Fibroblast of mammary gland (primary cell): ENCODE results near the gene CPED1.
A peak's percentile ranks its signal among the peaks of the same experiment; 100 is the strongest.

Experiments
- DNase-seq: peaks from one replicate; pipeline ENCODE4 v3.0.0-alpha.2; 2010; ENCODE audit warnings: low read depth
- H3K4me3 ChIP-seq: 2 replicates; pipeline ENCODE4 v1.5.1; 2011; ENCODE audit warnings: low read depth, mild to moderate bottlenecking, low read length, moderate library complexity; ENCODE audit not compliant: control insufficient read depth
- TF ChIP-seq, protein P1 (sequence below): conservative IDR thresholded peaks from 2 replicates; pipeline ENCODE4 v1.5.1; 2011; ENCODE audit warnings: low read depth, low read length, inconsistent platforms; ENCODE audit not compliant: control insufficient read depth, insufficient read depth

The CPED1 gene

DNA sequence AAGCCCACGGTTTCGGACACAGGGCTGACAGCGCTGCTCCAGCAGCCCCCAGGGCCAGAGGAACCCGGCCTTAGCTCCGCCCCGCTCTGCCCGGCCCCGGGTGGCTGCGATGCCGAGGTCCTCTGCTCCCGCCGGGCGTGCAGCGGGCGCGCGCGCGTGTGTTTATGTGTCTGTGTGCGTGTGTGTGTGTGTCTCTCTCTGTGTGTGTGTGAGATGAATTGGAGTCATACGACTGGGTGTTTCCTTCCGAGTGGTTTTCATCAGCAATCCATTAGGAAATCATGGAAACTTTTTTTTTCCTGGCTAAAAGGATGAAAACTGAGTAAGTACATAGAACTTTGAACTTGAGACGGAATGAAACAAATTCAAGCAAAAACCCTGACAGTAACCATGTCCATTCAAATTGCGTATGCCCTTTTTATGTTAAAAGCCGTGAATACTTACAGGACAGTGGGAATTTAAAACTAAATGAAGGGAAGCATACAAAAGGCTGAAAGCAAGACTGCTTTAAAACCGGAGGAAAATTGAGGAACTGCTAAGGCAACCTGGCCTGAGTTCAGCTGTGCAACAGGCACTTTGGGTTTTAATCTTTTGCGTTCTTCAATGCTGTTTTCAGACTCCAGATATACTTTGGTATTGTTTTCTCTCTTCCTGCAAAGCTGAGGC is at the start of gene CPED1:
Gene CPED1, plus strand, starts transcription at position 121 of the 666 bp plus-strand sequence. CDS start 911 bp downstream, outside the sequence.
- DNase-seq = peak; percentile 88
- peak within 1 kb of the TSS; percentile 70 for H3K4me3 ChIP-seq

GRCh38 chr7:120939345-120939744 is 49.2 kb upstream of the CPED1 start:
- TF ChIP-seq, protein P1, sequence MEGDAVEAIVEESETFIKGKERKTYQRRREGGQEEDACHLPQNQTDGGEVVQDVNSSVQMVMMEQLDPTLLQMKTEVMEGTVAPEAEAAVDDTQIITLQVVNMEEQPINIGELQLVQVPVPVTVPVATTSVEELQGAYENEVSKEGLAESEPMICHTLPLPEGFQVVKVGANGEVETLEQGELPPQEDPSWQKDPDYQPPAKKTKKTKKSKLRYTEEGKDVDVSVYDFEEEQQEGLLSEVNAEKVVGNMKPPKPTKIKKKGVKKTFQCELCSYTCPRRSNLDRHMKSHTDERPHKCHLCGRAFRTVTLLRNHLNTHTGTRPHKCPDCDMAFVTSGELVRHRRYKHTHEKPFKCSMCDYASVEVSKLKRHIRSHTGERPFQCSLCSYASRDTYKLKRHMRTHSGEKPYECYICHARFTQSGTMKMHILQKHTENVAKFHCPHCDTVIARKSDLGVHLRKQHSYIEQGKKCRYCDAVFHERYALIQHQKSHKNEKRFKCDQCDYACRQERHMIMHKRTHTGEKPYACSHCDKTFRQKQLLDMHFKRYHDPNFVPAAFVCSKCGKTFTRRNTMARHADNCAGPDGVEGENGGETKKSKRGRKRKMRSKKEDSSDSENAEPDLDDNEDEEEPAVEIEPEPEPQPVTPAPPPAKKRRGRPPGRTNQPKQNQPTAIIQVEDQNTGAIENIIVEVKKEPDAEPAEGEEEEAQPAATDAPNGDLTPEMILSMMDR = no peak
- no peak overlapping the region for H3K4me3 ChIP-seq
- DNase-seq = no peak

More for the DNA sequence above, at the start of gene CPED1:
- TF ChIP-seq, protein P1 = no peak

DNA sequence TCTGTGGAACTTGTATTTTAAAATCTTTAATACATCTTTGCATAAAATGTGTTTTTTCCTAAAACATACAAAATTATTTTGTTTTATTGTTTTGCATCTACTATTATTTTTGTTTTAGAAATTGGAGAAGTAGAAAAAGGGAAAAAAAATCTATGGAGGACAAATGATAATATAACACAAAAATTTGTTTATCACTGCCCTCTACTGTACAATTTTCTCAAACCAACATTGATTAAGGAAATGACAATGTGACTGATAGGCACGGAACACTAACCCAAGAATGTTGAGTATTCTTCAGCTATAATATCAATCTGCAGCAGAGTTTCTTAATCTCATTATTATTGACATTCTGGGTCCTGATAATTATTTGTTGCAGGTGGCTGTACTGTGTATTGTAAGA is 47.4 kb upstream of the CPED1 start:
- TF ChIP-seq, protein P1 = peak; percentile 26

DNA sequence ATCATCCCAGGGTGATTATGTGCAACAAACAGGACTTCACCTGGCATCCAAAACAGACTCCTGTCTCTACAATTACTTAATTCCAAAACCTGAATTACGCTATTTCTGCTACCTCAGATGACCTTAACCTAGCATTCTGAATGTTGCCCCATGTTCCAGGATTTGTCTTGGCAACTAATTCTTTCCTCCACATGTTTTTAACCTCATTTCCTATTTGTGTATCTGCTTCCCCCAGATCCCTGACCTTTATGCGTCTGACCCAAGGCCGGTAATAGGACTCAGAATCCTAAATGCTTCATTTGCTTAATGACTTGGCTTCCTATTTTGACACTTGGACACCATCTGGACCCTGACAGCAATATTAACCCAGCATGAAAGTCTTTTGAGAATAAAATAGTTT is 46.7 kb upstream of the CPED1 start:
- DNase-seq = no peak
- TF ChIP-seq, protein P1 = no peak
- H3K4me3 ChIP-seq = no peak overlapping the region

More for the DNA sequence above, 47.4 kb upstream of the CPED1 start:
- no peak overlapping the region for H3K4me3 ChIP-seq
- peak; percentile 16 for DNase-seq

DNA sequence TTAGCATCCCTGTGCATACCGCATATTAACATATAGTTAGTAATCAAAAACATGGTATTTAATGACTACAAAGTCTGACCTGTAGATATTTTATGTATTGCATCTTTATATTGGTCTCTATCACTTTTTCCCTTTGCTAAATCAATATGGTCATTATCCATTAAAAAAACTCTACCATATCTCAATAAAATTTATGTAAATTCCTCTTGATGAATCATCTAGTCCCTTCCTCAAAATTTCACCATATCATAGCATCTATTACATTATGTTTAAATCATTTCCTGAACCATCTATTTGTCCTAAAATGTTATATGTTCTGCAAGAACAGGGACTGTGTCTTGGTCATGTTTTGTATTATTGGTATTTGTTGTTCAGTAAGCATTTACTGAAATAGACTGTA is 45.6 kb upstream of the CPED1 start:
- no peak overlapping the region for H3K4me3 ChIP-seq
- no peak for DNase-seq

DNA sequence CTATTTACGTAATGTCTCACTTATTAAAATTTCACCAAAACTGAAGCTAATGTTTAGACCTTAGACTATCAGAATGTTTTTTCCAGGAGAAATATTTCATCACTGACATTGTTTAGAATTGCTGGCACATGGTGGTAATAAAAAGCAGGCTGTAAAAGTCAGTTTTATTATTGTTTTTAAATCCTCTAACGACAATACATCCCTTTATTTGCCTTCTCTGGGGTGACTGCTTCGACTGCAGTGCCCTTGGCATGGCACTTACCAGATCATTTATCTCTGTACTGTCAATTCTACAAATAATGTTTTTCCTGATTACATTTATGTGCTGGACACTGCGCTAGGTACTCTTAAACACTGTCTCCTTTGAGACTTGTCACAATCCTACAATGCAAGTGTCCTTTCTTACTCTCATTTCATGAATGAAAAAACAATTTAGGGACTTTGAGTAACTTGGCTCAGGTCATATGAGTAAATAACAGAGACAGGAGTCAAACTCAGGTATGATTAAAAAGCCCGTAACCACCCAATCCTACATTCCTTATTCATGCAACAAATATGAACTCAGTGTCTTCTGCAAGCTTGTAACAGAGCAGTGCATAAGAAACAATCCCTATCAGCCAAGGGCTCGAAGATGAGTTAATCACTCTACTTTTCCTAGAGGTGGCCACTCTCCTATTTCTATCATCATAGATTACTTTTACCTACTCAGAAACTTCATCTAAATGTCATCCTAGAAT is 43.5 kb upstream of the CPED1 start:
- H3K4me3 ChIP-seq = no peak overlapping the region
- DNase-seq = no peak
- TF ChIP-seq, protein P1 = no peak

More for the DNA sequence above, 45.6 kb upstream of the CPED1 start:
- TF ChIP-seq, protein P1 = no peak
